ENCODE results near the gene HERC6.

- TF ChIP-seq ZNF324 (tag by site-specific recombination; IDR thresholded peaks at IDR 0.05) (no peak), ZNF707 (tag by site-specific recombination; IDR thresholded peaks at IDR 0.05) (no peak), CTCF (tag by site-specific recombination; IDR thresholded peaks at IDR 0.05) (no peak), ZNF585B (tag by site-specific recombination; IDR thresholded peaks at IDR 0.05) (no peak), ZNF311 (tag by site-specific recombination; IDR thresholded peaks at IDR 0.05; ENCODE audit: borderline replicate concordance) (no peak), OSR2 (tag by site-specific recombination; IDR thresholded peaks at IDR 0.05) (no peak)
These were observed 17.9 kb upstream of the HERC6 start for GRCh38 chr4:88360791-88361190.

Data from HEK293 (cell line).